ENCODE results near the gene KLHDC7B.

DNA sequence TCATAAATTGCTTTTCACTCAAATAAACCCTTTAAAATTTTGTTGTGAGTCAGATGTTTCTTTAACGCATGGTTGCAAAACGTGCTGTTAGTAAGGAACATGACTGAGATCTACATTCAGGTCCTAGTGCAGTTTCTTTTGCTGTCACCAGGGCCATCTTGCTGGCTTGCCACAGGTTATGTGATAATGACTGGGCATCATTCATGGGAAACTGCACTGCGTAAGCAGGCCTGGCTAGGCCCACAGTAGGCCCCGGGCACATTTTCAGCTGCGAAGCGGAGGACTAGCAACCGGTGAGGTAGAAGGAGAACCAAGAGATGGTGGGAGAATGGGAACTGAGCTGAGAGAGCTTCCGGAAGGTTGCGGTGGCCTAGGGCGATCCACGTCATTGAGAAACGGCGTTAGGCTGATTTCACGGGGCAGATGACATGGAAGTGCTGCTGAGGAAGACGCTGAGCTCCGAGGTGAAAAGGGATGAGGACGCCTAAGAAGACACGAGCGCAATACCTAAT is 3.2 kb upstream of the KLHDC7B start:
- TF ChIP-seq, protein P1, sequence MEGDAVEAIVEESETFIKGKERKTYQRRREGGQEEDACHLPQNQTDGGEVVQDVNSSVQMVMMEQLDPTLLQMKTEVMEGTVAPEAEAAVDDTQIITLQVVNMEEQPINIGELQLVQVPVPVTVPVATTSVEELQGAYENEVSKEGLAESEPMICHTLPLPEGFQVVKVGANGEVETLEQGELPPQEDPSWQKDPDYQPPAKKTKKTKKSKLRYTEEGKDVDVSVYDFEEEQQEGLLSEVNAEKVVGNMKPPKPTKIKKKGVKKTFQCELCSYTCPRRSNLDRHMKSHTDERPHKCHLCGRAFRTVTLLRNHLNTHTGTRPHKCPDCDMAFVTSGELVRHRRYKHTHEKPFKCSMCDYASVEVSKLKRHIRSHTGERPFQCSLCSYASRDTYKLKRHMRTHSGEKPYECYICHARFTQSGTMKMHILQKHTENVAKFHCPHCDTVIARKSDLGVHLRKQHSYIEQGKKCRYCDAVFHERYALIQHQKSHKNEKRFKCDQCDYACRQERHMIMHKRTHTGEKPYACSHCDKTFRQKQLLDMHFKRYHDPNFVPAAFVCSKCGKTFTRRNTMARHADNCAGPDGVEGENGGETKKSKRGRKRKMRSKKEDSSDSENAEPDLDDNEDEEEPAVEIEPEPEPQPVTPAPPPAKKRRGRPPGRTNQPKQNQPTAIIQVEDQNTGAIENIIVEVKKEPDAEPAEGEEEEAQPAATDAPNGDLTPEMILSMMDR (conservative IDR thresholded peaks at IDR 0.05; ENCODE audit: low read depth, low read length): no peak
- TF ChIP-seq EZH2phosphoT487 (IDR thresholded peaks at IDR 0.05; ENCODE audit: borderline replicate concordance, low read length): no peak
- TF ChIP-seq EZH2 (IDR thresholded peaks at IDR 0.05; ENCODE audit: low read length, unreplicated experiment): no peak
